CD4-positive, alpha-beta memory T cell (primary cell): ENCODE results near the gene LIPE. TPM values are rescaled to one million over a fixed set of nuclear protein-coding genes. Genes with fewer than 3 reads are reported as not detected.

Experiments used
- CTCF ChIA-PET: fragments of 350-600 bp; sonication (Branson Sonifier 250); formaldehyde crosslinking; loops from one replicate; lab custom pipeline; 2021; ENCODE audit warnings: inconsistent platforms; ENCODE audit not compliant: partially characterized antibody; lab: Charles Lee
- POLR2A ChIA-PET: fragments of 350-600 bp; sonication (Branson Sonifier 250); formaldehyde crosslinking; loops from one replicate; lab custom pipeline; 2021; ENCODE audit not compliant: partially characterized antibody; lab: Charles Lee
- DNase-seq, 5 donors: peaks; one replicate each; pipeline versions ENCODE4 v3.0.0 to v3.0.0-alpha.2; 2020 to 2022; ENCODE audit warnings: mixed read lengths in 1 of 5
- H3K27ac ChIP-seq: one replicate; pipeline ENCODE4 v1.7.0; 2013; ENCODE audit warnings: low read depth, low read length
- H3K27me3 ChIP-seq: 2 replicates; pipeline ENCODE4 v1.7.0; 2013; ENCODE audit warnings: mild to moderate bottlenecking, low read length, moderate library complexity; ENCODE audit not compliant: insufficient read depth
- H3K36me3 ChIP-seq: 2 replicates; pipeline ENCODE4 v1.7.0; 2013; ENCODE audit warnings: mild to moderate bottlenecking, low read length, moderate library complexity; ENCODE audit not compliant: insufficient read depth
- H3K4me1 ChIP-seq: 2 replicates; pipeline ENCODE4 v1.7.0; 2013; ENCODE audit warnings: mild to moderate bottlenecking, low read length, moderate library complexity; ENCODE audit not compliant: insufficient read depth
- H3K4me3 ChIP-seq, 2 donors: one replicate each; pipeline ENCODE4 v1.7.0; 2013; ENCODE audit warnings: low read length in 2 of 2, mild to moderate bottlenecking in 1 of 2
- H3K9me3 ChIP-seq, 2 donors: one replicate each; pipeline ENCODE4 v1.7.0; 2013; ENCODE audit warnings: low read length in 2 of 2, control low read depth in 1 of 2; ENCODE audit not compliant: control insufficient read depth in 1 of 2
- H3K27ac Mint-ChIP-seq, 7 donors: one replicate each; pipeline ENCODE4 v1.8.0; 2020 to 2021; ENCODE audit warnings: mixed read lengths in 7 of 7, mild to moderate bottlenecking in 6 of 7, inconsistent platforms in 3 of 7, moderate library complexity in 3 of 7
- H3K27me3 Mint-ChIP-seq, 2 donors: one replicate each; pipeline ENCODE4 v1.8.0; 2020 to 2021; ENCODE audit warnings: mixed read lengths in 2 of 2
- H3K36me3 Mint-ChIP-seq, 2 donors: one replicate each; pipeline ENCODE4 v1.8.0; 2020 to 2021; ENCODE audit warnings: mixed read lengths in 2 of 2, inconsistent platforms in 1 of 2, mild to moderate bottlenecking in 1 of 2
- H3K4me1 Mint-ChIP-seq, 4 donors: one replicate each; pipeline ENCODE4 v1.8.0; 2020 to 2021; ENCODE audit warnings: mixed read lengths in 4 of 4, mild to moderate bottlenecking in 1 of 4
- H3K4me3 Mint-ChIP-seq, 8 donors: one replicate each; pipeline ENCODE4 v1.8.0; 2020 to 2021; ENCODE audit warnings: mixed read lengths in 8 of 8, mild to moderate bottlenecking in 7 of 8, moderate library complexity in 6 of 8, inconsistent platforms in 3 of 8
- H3K9me3 Mint-ChIP-seq, 8 donors: one replicate each; pipeline ENCODE4 v1.8.0; 2020 to 2021; ENCODE audit warnings: mixed read lengths in 8 of 8, mild to moderate bottlenecking in 5 of 8, inconsistent platforms in 3 of 8, moderate library complexity in 1 of 8
- intact Hi-C: fragments of 100-400 bp; cut with micrococcal nuclease; formaldehyde crosslinking; loops from one replicate; pipeline ENCODE4 v1.15.1; 2023
- polyA plus RNA-seq, 2 donors: library from polyadenylated mRNA; unstranded; fragments of 300-500 nt; fragmentation: Illumina TruSeq; gene quantifications; one replicate each; pipeline ENCODE4 v1.2.3, GENCODE V29; 2021
- total RNA-seq, 2 experiments: library from RNA; stranded (reverse); gene quantifications; one replicate each; pipeline ENCODE4 v1.2.3, GENCODE V29; 2021

The LIPE gene
- total and polyA plus RNA-seq, 4 experiments from 2014 or later, result 4.0 to 32.6 (median 19.9) TPM

- Mint-ChIP-seq H3K27me3 (no peaks in the 10 kb centered on the region), H3K36me3 (no peaks in the 10 kb centered on the region), H3K4me3 (no peak overlapping the region), H3K27ac (no peak overlapping the region), H3K4me1 (peaks cover 10 to 21% (median 15%) of the 10 kb centered on the region in 4 donors), H3K9me3 (no peaks in the 10 kb centered on the region)
- no peaks in the 10 kb centered on the region for H3K27me3 ChIP-seq
- no peak for DNase-seq
- peaks cover 36% of the 10 kb centered on the region for H3K4me1 ChIP-seq
- H3K4me3 ChIP-seq, result no peak overlapping the region
- CTCF ChIA-PET, result interaction anchor here (1.0 to 2.4 kb wide), 6 partner anchors 7 to 83 kb away, joined by 3 to 8 read pairs (median 3); partner anchors contain the start of gene CEACAM1
- H3K27ac ChIP-seq, result no peak overlapping the region
- no peaks in the 10 kb centered on the region for H3K9me3 ChIP-seq
- POLR2A ChIA-PET, result no interaction called here
- H3K36me3 ChIP-seq, result no peaks in the 10 kb centered on the region
- intact Hi-C loops, result no loop called here
These were observed 18.8 kb upstream of the LIPE start for GRCh38 chr19:42445948-42446347.

- no peak for DNase-seq
- H3K27me3 ChIP-seq, result no peaks in the 10 kb centered on the region
- no peak overlapping the region for H3K27ac ChIP-seq
- H3K9me3 ChIP-seq, result no peaks in the 10 kb centered on the region
- peak overlapping the region in 3 of 7 donors; percentile 12 to 48 (median 20) for H3K27ac Mint-ChIP-seq
- no peaks in the 10 kb centered on the region for H3K27me3 Mint-ChIP-seq
- H3K4me3 ChIP-seq, result no peak overlapping the region
- intact Hi-C loops, result no loop called here
- CTCF ChIA-PET, result no interaction called here
- H3K4me1 ChIP-seq, result peaks cover 26% of the 10 kb centered on the region
- H3K4me1 Mint-ChIP-seq, result peaks cover 18 to 36% (median 27%) of the 10 kb centered on the region in 4 donors
- no peaks in the 10 kb centered on the region for H3K9me3 Mint-ChIP-seq
- no peaks in the 10 kb centered on the region for H3K36me3 Mint-ChIP-seq
- H3K4me3 Mint-ChIP-seq, result no peak overlapping the region
- H3K36me3 ChIP-seq, result no peaks in the 10 kb centered on the region
- POLR2A ChIA-PET, result no interaction called here
These were observed 16.8 kb upstream of the LIPE start for GRCh38 chr19:42443944-42444398.

- DNase-seq, result no peak
- Histone ChIP-seq H3K9me3 (no peaks in the 10 kb centered on the region), H3K4me3 (no peak within 1 kb of the TSS), H3K4me1 (peaks cover 27% of the 10 kb centered on the region), H3K27me3 (no peaks in the 10 kb centered on the region), H3K27ac (no peak within 1 kb of the TSS), H3K36me3 (no peaks in the 10 kb centered on the region)
- ChIA-PET CTCF (interaction anchor here (1.2 to 3.3 kb wide), 6 partner anchors 9 to 334 kb away, joined by 7 to 72 read pairs (median 19); partner anchors contain the start of genes CEACAM1 and LIPE), POLR2A (no interaction called here)
- H3K4me3 Mint-ChIP-seq, result peak within 1 kb of the TSS in 1 of 8 donors; percentile 5
- H3K4me1 Mint-ChIP-seq, result peaks cover 21 to 42% (median 33%) of the 10 kb centered on the region in 4 donors
- H3K27me3 Mint-ChIP-seq, result no peaks in the 10 kb centered on the region
- H3K27ac Mint-ChIP-seq, result peak within 1 kb of the TSS in 4 of 7 donors; percentile 14 to 72 (median 46)
- H3K36me3 Mint-ChIP-seq, result no peaks in the 10 kb centered on the region
- intact Hi-C loops, result no loop called here
- no peaks in the 10 kb centered on the region for H3K9me3 Mint-ChIP-seq
These were observed 15.6 kb upstream of the LIPE start, which contains the start of gene CXCL17 for GRCh38 chr19:42442833-42443232. Gene CXCL17 (minus strand): TSS chr19:42442946. CDS start chr19:42442832, 114 bp downstream.

GRCh38 chr19:42441049-42441445, 13.9 kb upstream of the LIPE start:
- H3K27me3 Mint-ChIP-seq, result no peaks in the 10 kb centered on the region
- Histone ChIP-seq H3K27me3 (no peaks in the 10 kb centered on the region), H3K4me3 (no peak overlapping the region), H3K9me3 (no peaks in the 10 kb centered on the region), H3K4me1 (peaks cover 27% of the 10 kb centered on the region), H3K27ac (no peak overlapping the region), H3K36me3 (no peaks in the 10 kb centered on the region)
- peak overlapping the region in 7 of 8 donors; percentile 40 to 87 (median 62) for H3K4me3 Mint-ChIP-seq
- peak; percentile 15 to 62 (median 26) for DNase-seq
- no peaks in the 10 kb centered on the region for H3K9me3 Mint-ChIP-seq
- peak overlapping the region; percentile 28 to 92 (median 79) for H3K27ac Mint-ChIP-seq
- ChIA-PET CTCF (interaction anchor here (1.0 to 3.3 kb wide), 22 partner anchors 10 to 332 kb away, joined by 3 to 72 read pairs (median 6); partner anchors contain the start of genes CEACAM1 and LIPE), POLR2A (interaction anchor here (1.3 to 2.8 kb wide), 5 partner anchors 9 to 330 kb away, joined by 3 to 16 read pairs (median 10); partner anchors contain the start of gene CEACAM1)
- intact Hi-C loops, result no loop called here
- H3K4me1 Mint-ChIP-seq, result peaks cover 21 to 42% (median 33%) of the 10 kb centered on the region in 4 donors
- no peaks in the 10 kb centered on the region for H3K36me3 Mint-ChIP-seq

- H3K9me3 Mint-ChIP-seq, result no peaks in the 10 kb centered on the region
- H3K4me1 Mint-ChIP-seq, result peaks cover 21 to 42% (median 33%) of the 10 kb centered on the region in 4 donors
- POLR2A ChIA-PET, result interaction anchor here (1.3 to 2.8 kb wide), 5 partner anchors 10 to 329 kb away, joined by 3 to 16 read pairs (median 10); partner anchors contain the start of gene CEACAM1
These were observed 13.3 kb upstream of the LIPE start for GRCh38 chr19:42440357-42441048.

GRCh38 chr19:42436006-42436405, 8.8 kb upstream of the LIPE start:
- H3K27ac Mint-ChIP-seq, result no peak overlapping the region
- Histone ChIP-seq H3K9me3 (no peaks in the 10 kb centered on the region), H3K4me3 (no peak overlapping the region), H3K27me3 (no peaks in the 10 kb centered on the region), H3K27ac (no peak overlapping the region), H3K36me3 (no peaks in the 10 kb centered on the region), H3K4me1 (peaks cover 16% of the 10 kb centered on the region)
- no peaks in the 10 kb centered on the region for H3K9me3 Mint-ChIP-seq
- DNase-seq, result no peak
- peaks cover 11 to 24% (median 17%) of the 10 kb centered on the region in 4 donors for H3K4me1 Mint-ChIP-seq
- H3K36me3 Mint-ChIP-seq, result no peaks in the 10 kb centered on the region
- intact Hi-C loops, result no loop called here
- no peak overlapping the region for H3K4me3 Mint-ChIP-seq
- POLR2A ChIA-PET, result no interaction called here
- no peaks in the 10 kb centered on the region for H3K27me3 Mint-ChIP-seq
- CTCF ChIA-PET, result interaction anchor here (1.2 to 3.7 kb wide), 5 partner anchors 9 to 328 kb away, joined by 3 to 58 read pairs (median 20); no protein-coding TSS in a partner anchor

More at GRCh38 chr19:42440357-42441048, 13.3 kb upstream of the LIPE start:
- DNase-seq, result peak; percentile 71 to 76 (median 74)
- Histone ChIP-seq H3K9me3 (no peaks in the 10 kb centered on the region), H3K4me3 (no peak overlapping the region), H3K36me3 (no peaks in the 10 kb centered on the region), H3K4me1 (peaks cover 27% of the 10 kb centered on the region), H3K27ac (no peak overlapping the region), H3K27me3 (no peaks in the 10 kb centered on the region)
- H3K4me3 Mint-ChIP-seq, result peak overlapping the region in 7 of 8 donors; percentile 15 to 87 (median 62)
- no peaks in the 10 kb centered on the region for H3K36me3 Mint-ChIP-seq
- intact Hi-C loops, result loop anchor here (1.0 kb wide), 1 partner anchor 20 kb away; no protein-coding TSS in a partner anchor
- CTCF ChIA-PET, result interaction anchor here (0.7 to 3.3 kb wide), 34 partner anchors 10 to 332 kb away, joined by 3 to 72 read pairs (median 4); partner anchors contain the start of genes CEACAM1 and LIPE
- peak overlapping the region; percentile 28 to 92 (median 79) for H3K27ac Mint-ChIP-seq
- H3K27me3 Mint-ChIP-seq, result no peaks in the 10 kb centered on the region

- H3K27ac ChIP-seq, result no peak overlapping the region
- no peak overlapping the region for H3K4me3 ChIP-seq
- Mint-ChIP-seq H3K9me3 (no peaks in the 10 kb centered on the region), H3K27ac (no peak overlapping the region), H3K4me3 (no peak overlapping the region), H3K27me3 (no peaks in the 10 kb centered on the region), H3K36me3 (no peaks in the 10 kb centered on the region), H3K4me1 (peaks cover 4 to 17% (median 10%) of the 10 kb centered on the region in 4 donors)
- peaks cover 9% of the 10 kb centered on the region for H3K4me1 ChIP-seq
- no peaks in the 10 kb centered on the region for H3K36me3 ChIP-seq
- ChIA-PET POLR2A (no interaction called here), CTCF (interaction anchor here (0.6 to 3.7 kb wide), 6 partner anchors 11 to 327 kb away, joined by 3 to 58 read pairs (median 8); partner anchors contain the start of gene CEACAM1)
- no peaks in the 10 kb centered on the region for H3K27me3 ChIP-seq
- intact Hi-C loops, result no loop called here
- no peak for DNase-seq
- no peaks in the 10 kb centered on the region for H3K9me3 ChIP-seq
These were observed 8.1 kb upstream of the LIPE start for GRCh38 chr19:42435316-42435715.
